ENCODE data around the gene NDE1.

GRCh38 chr16:15751940-15752339, 101.9 kb downstream of the NDE1 start:
- TF ChIP-seq CTCF (IDR thresholded peaks at IDR 0.05; ENCODE audit: extremely low read depth in 1 of 2, insufficient read depth in 1 of 2, low read depth in 1 of 2, low read length in 2 of 2) (no peak), POLR2AphosphoS5 (IDR thresholded peaks at IDR 0.05; ENCODE audit: insufficient read depth, low read depth, low read length) (no peak), POLR2A (IDR thresholded peaks at IDR 0.05; ENCODE audit: low read depth, low read length) (no peak), EZH2 (IDR thresholded peaks at IDR 0.05; ENCODE audit: borderline replicate concordance, low read depth, low read length, severe bottlenecking) (no peak), MYC (IDR thresholded peaks at IDR 0.05; ENCODE audit: low read depth, low read length) (no peak)

Data from endothelial cell of umbilical vein (primary cell).